ENCODE data around the gene POC5. TPM values are rescaled to one million over a fixed set of nuclear protein-coding genes. Genes with fewer than 3 reads are reported as not detected.

POC5 gene
- total and polyA plus RNA-seq, 2 of the 13 experiments (the other 11 are each of a cell fraction or from before 2014, with no cell fraction given) = 6.9 to 9.3 TPM

GRCh38 chr5:75717082-75717922 lies at the start of gene POC5 (continued):
- TF ChIP-seq, protein P1, sequence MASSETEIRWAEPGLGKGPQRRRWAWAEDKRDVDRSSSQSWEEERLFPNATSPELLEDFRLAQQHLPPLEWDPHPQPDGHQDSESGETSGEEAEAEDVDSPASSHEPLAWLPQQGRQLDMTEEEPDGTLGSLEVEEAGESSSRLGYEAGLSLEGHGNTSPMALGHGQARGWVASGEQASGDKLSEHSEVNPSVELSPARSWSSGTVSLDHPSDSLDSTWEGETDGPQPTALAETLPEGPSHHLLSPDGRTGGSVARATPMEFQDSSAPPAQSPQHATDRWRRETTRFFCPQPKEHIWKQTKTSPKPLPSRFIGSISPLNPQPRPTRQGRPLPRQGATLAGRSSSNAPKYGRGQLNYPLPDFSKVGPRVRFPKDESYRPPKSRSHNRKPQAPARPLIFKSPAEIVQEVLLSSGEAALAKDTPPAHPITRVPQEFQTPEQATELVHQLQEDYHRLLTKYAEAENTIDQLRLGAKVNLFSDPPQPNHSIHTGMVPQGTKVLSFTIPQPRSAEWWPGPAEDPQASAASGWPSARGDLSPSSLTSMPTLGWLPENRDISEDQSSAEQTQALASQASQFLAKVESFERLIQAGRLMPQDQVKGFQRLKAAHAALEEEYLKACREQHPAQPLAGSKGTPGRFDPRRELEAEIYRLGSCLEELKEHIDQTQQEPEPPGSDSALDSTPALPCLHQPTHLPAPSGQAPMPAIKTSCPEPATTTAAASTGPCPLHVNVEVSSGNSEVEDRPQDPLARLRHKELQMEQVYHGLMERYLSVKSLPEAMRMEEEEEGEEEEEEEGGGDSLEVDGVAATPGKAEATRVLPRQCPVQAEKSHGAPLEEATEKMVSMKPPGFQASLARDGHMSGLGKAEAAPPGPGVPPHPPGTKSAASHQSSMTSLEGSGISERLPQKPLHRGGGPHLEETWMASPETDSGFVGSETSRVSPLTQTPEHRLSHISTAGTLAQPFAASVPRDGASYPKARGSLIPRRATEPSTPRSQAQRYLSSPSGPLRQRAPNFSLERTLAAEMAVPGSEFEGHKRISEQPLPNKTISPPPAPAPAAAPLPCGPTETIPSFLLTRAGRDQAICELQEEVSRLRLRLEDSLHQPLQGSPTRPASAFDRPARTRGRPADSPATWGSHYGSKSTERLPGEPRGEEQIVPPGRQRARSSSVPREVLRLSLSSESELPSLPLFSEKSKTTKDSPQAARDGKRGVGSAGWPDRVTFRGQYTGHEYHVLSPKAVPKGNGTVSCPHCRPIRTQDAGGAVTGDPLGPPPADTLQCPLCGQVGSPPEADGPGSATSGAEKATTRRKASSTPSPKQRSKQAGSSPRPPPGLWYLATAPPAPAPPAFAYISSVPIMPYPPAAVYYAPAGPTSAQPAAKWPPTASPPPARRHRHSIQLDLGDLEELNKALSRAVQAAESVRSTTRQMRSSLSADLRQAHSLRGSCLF (CRISPR knock-in tag; IDR thresholded peaks at IDR 0.05; ENCODE audit: borderline replicate concordance) = no peak
- TF ChIP-seq ZNF772 (CRISPR knock-in tag; IDR thresholded peaks at IDR 0.05) (peak; percentile 45; the same call in 1 of the 2 replicates), GATAD2A (CRISPR knock-in tag; IDR thresholded peaks at IDR 0.05) (peak; percentile 35; the same call in 1 of the 2 replicates), ZNF749 (CRISPR knock-in tag; IDR thresholded peaks at IDR 0.05; ENCODE audit: borderline replicate concordance) (no peak), PITX1 (CRISPR knock-in tag; IDR thresholded peaks at IDR 0.05) (peak; percentile 98), BHLHE40 (IDR thresholded peaks at IDR 0.05; ENCODE audit: low read length) (no peak), ZNF280B (CRISPR knock-in tag; IDR thresholded peaks at IDR 0.05; ENCODE audit: borderline replicate concordance) (peak; percentile 76; the same call in 1 of the 2 replicates), ZNF160 (CRISPR knock-in tag; IDR thresholded peaks at IDR 0.05) (no peak), ETV6 (CRISPR knock-in tag; conservative IDR thresholded peaks at IDR 0.05) (peak; percentile 53), PAF1 (CRISPR knock-in tag; IDR thresholded peaks at IDR 0.05) (no peak), RORA (CRISPR knock-in tag; IDR thresholded peaks at IDR 0.05) (no peak), ZNF569 (CRISPR knock-in tag; IDR thresholded peaks at IDR 0.05; ENCODE audit: borderline replicate concordance) (0 out of 2 replicates have a peak, but pooled peaks have one; percentile 53), PCBP1 (IDR thresholded peaks at IDR 0.05; ENCODE audit: borderline replicate concordance, low read depth, low read length) (no peak), ZNF512 (CRISPR knock-in tag; IDR thresholded peaks at IDR 0.05) (no peak), DNMT3B (CRISPR knock-in tag; conservative IDR thresholded peaks at IDR 0.05) (no peak)
- TF ChIP-seq, protein P2, sequence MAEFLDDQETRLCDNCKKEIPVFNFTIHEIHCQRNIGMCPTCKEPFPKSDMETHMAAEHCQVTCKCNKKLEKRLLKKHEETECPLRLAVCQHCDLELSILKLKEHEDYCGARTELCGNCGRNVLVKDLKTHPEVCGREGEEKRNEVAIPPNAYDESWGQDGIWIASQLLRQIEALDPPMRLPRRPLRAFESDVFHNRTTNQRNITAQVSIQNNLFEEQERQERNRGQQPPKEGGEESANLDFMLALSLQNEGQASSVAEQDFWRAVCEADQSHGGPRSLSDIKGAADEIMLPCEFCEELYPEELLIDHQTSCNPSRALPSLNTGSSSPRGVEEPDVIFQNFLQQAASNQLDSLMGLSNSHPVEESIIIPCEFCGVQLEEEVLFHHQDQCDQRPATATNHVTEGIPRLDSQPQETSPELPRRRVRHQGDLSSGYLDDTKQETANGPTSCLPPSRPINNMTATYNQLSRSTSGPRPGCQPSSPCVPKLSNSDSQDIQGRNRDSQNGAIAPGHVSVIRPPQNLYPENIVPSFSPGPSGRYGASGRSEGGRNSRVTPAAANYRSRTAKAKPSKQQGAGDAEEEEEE (CRISPR knock-in tag; IDR thresholded peaks at IDR 0.05; ENCODE audit: borderline replicate concordance) = no peak
- TF ChIP-seq, protein P3, sequence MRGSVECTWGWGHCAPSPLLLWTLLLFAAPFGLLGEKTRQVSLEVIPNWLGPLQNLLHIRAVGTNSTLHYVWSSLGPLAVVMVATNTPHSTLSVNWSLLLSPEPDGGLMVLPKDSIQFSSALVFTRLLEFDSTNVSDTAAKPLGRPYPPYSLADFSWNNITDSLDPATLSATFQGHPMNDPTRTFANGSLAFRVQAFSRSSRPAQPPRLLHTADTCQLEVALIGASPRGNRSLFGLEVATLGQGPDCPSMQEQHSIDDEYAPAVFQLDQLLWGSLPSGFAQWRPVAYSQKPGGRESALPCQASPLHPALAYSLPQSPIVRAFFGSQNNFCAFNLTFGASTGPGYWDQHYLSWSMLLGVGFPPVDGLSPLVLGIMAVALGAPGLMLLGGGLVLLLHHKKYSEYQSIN (CRISPR knock-in tag; IDR thresholded peaks at IDR 0.05; ENCODE audit: borderline replicate concordance) = no peak
